MM.1S (cell line): Measurements from ENCODE around the gene TMED5.
"Not testable (repeated sequence)": the region's sequence is repeated elsewhere in the genome, so short reads cannot be mapped to it uniquely, and the experiment has no call there.

Experiments
- EZH2 ChIP-seq: fragments of 300-600 bp; sonication (generic); optimal IDR thresholded peaks from 2 replicates; pipeline ENCODE3; 2017; ENCODE audit warnings: low read depth, mild to moderate bottlenecking, antibody characterized with exemption, low read length, mixed read lengths
- TF ChIP-seq, protein P1 (sequence below): fragments of 300-600 bp; sonication (generic); IDR thresholded peaks from 2 replicates; pipeline ENCODE4 v1.5.1; 2016; ENCODE audit warnings: antibody characterized with exemption, low read length, mixed read lengths

GRCh38 chr1:93174638-93175037, 5.6 kb downstream of the TMED5 start:
- TF ChIP-seq, protein P1, sequence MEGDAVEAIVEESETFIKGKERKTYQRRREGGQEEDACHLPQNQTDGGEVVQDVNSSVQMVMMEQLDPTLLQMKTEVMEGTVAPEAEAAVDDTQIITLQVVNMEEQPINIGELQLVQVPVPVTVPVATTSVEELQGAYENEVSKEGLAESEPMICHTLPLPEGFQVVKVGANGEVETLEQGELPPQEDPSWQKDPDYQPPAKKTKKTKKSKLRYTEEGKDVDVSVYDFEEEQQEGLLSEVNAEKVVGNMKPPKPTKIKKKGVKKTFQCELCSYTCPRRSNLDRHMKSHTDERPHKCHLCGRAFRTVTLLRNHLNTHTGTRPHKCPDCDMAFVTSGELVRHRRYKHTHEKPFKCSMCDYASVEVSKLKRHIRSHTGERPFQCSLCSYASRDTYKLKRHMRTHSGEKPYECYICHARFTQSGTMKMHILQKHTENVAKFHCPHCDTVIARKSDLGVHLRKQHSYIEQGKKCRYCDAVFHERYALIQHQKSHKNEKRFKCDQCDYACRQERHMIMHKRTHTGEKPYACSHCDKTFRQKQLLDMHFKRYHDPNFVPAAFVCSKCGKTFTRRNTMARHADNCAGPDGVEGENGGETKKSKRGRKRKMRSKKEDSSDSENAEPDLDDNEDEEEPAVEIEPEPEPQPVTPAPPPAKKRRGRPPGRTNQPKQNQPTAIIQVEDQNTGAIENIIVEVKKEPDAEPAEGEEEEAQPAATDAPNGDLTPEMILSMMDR: not testable (repeated sequence)
- not testable (repeated sequence) for TF ChIP-seq EZH2
